K562 (cell line): ENCODE results near the gene CMBL. TPM values are rescaled to one million over a fixed set of nuclear protein-coding genes. Genes with fewer than 3 reads are reported as not detected.

Source experiments
- BDP1 ChIP-seq: IDR thresholded peaks from 3 replicates; pipeline ENCODE4 v1.6.1; 2011; ENCODE audit not compliant: insufficient read length, insufficient read depth
- DIDO1 ChIP-seq: fragments of 450-650 bp; IDR thresholded peaks from 2 replicates; pipeline ENCODE4 v1.6.1; 2016; ENCODE audit warnings: low read depth, missing biosample characterization, missing genetic modification characterization
- GATAD2A ChIP-seq: fragments of 450-650 bp; IDR thresholded peaks from 2 replicates; pipeline ENCODE4 v1.6.1; 2017
- KLF10 ChIP-seq: fragments of 250-450 bp; sonication (Bioruptor Pico); IDR thresholded peaks from 2 replicates; pipeline ENCODE4 v1.6.1; 2021; ENCODE audit warnings: matching md5 sums
- MTA2 ChIP-seq: fragments of 450-650 bp; IDR thresholded peaks from 2 replicates; pipeline ENCODE4 v1.6.1; 2016; ENCODE audit warnings: low read depth
- NONO ChIP-seq, 2 experiments: fragments of 200-400 bp in 1 of 2; fragments of 450-650 bp in 1 of 2; formaldehyde crosslinking in 1 of 2; IDR thresholded peaks; 2 replicates each; pipeline ENCODE4 v1.6.1; 2017; ENCODE audit warnings: low read depth in 2 of 2, mild to moderate bottlenecking in 2 of 2, moderate library complexity in 2 of 2, low read length in 1 of 2
- SP2 ChIP-seq: IDR thresholded peaks from 2 replicates; pipeline ENCODE4 v1.6.1; 2011; ENCODE audit warnings: mild to moderate bottlenecking, low read depth, low read length, moderate library complexity; ENCODE audit not compliant: poor library complexity, severe bottlenecking; ENCODE audit errors: extremely low read depth
- TAF7 ChIP-seq: fragments of 450-650 bp; IDR thresholded peaks from 2 replicates; pipeline ENCODE4 v1.6.1; 2016; ENCODE audit warnings: missing genetic modification characterization, missing compliant biosample characterization
- TBL1XR1 ChIP-seq, 2 experiments: IDR thresholded peaks; 2 replicates each; pipeline ENCODE4 v1.6.1; 2012; ENCODE audit warnings: improper control_type of control experiment in 2 of 2, low read length in 2 of 2, mild to moderate bottlenecking in 1 of 2
- ZBED1 ChIP-seq: IDR thresholded peaks from 2 replicates; pipeline ENCODE4 v1.6.1; 2014
- ZNF436 ChIP-seq: fragments of 250-450, 450-650 bp; sonication (Bioruptor Pico); formaldehyde crosslinking; IDR thresholded peaks from 2 replicates; pipeline ENCODE4 v1.7.0; 2020; ENCODE audit warnings: mild to moderate bottlenecking
- polyA plus RNA-seq, 8 experiments: library from polyadenylated mRNA; depleted of rRNA in 4 of 8; stranded (reverse) in 5 of 8; unstranded in 3 of 8; fragments of >200 nt; fragmentation: Nextera tagmentation in 2 of 8; fragmentation: Illumina TruSeq in 1 of 8; extraction: Ambion mirVana in 2 of 8; extraction: Trizol in 1 of 8; gene quantifications; 2 replicates each; pipeline versions ENCODE4 v1.2.1 to v1.2.3, GENCODE V29; 2011 to 2014; ENCODE audit warnings: inconsistent platforms in 1 of 8, missing spikeins in 1 of 8
- total RNA-seq, 7 experiments: library from RNA; depleted of rRNA in 6 of 7; stranded (reverse); fragments of >200 nt in 6 of 7; fragmentation: Illumina TruSeq in 2 of 7; extraction: Trizol in 2 of 7; gene quantifications; 2 replicates each; pipeline versions ENCODE4 v1.2.1 to v1.2.3, GENCODE V29; 2011 to 2021; ENCODE audit warnings: low replicate concordance in 1 of 7
- TF ChIP-seq, protein P1 (sequence below): fragments of 450-650 bp; IDR thresholded peaks from 2 replicates; pipeline ENCODE4 v1.7.1; 2018; ENCODE audit warnings: mild to moderate bottlenecking, low read depth; ENCODE audit not compliant: partially characterized antibody
- TF ChIP-seq, protein P2 (sequence below): fragments of 250-450 bp; sonication (Bioruptor Pico); IDR thresholded peaks from 2 replicates; pipeline ENCODE4 v1.4.0; 2020; ENCODE audit warnings: mild to moderate bottlenecking, moderate library complexity
- TF ChIP-seq, protein P3 (sequence below): fragments of 150-350 bp; IDR thresholded peaks from 2 replicates; pipeline ENCODE4 v1.6.1; 2014; ENCODE audit warnings: low read depth, mild to moderate bottlenecking, low read length, borderline replicate concordance
- TF ChIP-seq, protein P4 (sequence below), 2 experiments: fragments of 250-450 bp in 1 of 2; fragments of 450-650 bp in 1 of 2; sonication (Bioruptor Pico) in 1 of 2; IDR thresholded peaks; 2 replicates each; pipeline versions ENCODE4 v1.6.1 to v1.8.0; 2016 to 2021; ENCODE audit warnings: mild to moderate bottlenecking in 2 of 2, moderate library complexity in 2 of 2, missing compliant biosample characterization in 1 of 2, missing genetic modification characterization in 1 of 2
- TF ChIP-seq, protein P5 (sequence below): sonication (generic); IDR thresholded peaks from 2 replicates; pipeline ENCODE4 v1.6.1; 2016

CMBL gene
- total and polyA plus RNA-seq, 9 of the 15 experiments (the other 6 are each of a cell fraction or from before 2014, with no cell fraction given) = 22.6 to 192 (median 71.1) TPM

DNA sequence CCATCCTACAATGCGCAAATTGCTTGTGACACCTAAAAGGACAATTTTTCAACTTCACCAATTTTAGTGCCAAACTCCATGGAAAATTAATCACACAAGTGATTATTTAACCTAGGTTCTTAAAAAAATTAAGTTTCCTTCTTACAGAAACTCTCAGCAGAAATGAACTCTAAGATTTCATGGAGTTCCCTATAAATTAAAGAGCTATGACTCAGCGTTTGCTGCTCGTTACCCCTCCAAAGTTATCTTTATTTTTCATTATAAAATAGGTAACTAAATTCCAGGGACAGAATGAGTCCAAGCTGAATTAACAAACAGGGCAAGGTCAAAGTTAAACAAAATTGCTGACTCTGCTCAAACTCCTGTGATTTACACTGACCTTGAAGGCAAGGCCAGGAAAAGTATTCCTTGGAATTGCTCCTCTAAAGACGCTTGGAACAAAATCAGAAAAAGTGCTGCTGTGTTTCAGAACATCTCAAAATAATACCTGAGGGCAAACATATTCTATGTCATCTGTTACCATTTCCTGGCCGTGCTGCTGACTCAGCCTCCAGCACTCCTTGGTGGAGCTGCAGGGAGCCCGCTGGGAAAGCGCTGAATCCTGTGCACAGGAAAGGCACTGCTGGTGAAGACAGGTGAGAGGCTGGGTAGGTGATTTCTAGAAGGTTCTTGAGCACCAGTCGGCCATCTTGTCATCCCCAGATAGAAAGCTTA lies 2.5 kb upstream of the CMBL start (continued):
- TF ChIP-seq, protein P1, sequence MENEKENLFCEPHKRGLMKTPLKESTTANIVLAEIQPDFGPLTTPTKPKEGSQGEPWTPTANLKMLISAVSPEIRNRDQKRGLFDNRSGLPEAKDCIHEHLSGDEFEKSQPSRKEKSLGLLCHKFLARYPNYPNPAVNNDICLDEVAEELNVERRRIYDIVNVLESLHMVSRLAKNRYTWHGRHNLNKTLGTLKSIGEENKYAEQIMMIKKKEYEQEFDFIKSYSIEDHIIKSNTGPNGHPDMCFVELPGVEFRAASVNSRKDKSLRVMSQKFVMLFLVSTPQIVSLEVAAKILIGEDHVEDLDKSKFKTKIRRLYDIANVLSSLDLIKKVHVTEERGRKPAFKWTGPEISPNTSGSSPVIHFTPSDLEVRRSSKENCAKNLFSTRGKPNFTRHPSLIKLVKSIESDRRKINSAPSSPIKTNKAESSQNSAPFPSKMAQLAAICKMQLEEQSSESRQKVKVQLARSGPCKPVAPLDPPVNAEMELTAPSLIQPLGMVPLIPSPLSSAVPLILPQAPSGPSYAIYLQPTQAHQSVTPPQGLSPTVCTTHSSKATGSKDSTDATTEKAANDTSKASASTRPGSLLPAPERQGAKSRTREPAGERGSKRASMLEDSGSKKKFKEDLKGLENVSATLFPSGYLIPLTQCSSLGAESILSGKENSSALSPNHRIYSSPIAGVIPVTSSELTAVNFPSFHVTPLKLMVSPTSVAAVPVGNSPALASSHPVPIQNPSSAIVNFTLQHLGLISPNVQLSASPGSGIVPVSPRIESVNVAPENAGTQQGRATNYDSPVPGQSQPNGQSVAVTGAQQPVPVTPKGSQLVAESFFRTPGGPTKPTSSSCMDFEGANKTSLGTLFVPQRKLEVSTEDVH = no peak
- TF ChIP-seq, protein P2, sequence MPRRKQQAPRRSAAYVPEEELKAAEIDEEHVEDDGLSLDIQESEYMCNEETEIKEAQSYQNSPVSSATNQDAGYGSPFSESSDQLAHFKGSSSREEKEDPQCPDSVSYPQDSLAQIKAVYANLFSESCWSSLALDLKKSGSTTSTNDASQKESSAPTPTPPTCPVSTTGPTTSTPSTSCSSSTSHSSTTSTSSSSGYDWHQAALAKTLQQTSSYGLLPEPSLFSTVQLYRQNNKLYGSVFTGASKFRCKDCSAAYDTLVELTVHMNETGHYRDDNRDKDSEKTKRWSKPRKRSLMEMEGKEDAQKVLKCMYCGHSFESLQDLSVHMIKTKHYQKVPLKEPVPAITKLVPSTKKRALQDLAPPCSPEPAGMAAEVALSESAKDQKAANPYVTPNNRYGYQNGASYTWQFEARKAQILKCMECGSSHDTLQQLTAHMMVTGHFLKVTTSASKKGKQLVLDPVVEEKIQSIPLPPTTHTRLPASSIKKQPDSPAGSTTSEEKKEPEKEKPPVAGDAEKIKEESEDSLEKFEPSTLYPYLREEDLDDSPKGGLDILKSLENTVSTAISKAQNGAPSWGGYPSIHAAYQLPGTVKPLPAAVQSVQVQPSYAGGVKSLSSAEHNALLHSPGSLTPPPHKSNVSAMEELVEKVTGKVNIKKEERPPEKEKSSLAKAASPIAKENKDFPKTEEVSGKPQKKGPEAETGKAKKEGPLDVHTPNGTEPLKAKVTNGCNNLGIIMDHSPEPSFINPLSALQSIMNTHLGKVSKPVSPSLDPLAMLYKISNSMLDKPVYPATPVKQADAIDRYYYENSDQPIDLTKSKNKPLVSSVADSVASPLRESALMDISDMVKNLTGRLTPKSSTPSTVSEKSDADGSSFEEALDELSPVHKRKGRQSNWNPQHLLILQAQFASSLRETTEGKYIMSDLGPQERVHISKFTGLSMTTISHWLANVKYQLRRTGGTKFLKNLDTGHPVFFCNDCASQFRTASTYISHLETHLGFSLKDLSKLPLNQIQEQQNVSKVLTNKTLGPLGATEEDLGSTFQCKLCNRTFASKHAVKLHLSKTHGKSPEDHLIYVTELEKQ (CRISPR knock-in tag) = no peak
- TF ChIP-seq NONO (IDR thresholded peaks at IDR 0.05; ENCODE audit: low read depth in 2 of 2, low read length in 1 of 2) (no peak), MTA2 (no peak), DIDO1 (tag) (no peak), SP2 (no peak), BDP1 (no peak), TBL1XR1 (IDR thresholded peaks at IDR 0.05; ENCODE audit: low read length in 2 of 2) (no peak), GATAD2A (no peak), ZBED1 (no peak), KLF10 (CRISPR knock-in tag) (no peak), ZNF436 (CRISPR knock-in tag) (no peak), TAF7 (no peak)
- TF ChIP-seq, protein P3, sequence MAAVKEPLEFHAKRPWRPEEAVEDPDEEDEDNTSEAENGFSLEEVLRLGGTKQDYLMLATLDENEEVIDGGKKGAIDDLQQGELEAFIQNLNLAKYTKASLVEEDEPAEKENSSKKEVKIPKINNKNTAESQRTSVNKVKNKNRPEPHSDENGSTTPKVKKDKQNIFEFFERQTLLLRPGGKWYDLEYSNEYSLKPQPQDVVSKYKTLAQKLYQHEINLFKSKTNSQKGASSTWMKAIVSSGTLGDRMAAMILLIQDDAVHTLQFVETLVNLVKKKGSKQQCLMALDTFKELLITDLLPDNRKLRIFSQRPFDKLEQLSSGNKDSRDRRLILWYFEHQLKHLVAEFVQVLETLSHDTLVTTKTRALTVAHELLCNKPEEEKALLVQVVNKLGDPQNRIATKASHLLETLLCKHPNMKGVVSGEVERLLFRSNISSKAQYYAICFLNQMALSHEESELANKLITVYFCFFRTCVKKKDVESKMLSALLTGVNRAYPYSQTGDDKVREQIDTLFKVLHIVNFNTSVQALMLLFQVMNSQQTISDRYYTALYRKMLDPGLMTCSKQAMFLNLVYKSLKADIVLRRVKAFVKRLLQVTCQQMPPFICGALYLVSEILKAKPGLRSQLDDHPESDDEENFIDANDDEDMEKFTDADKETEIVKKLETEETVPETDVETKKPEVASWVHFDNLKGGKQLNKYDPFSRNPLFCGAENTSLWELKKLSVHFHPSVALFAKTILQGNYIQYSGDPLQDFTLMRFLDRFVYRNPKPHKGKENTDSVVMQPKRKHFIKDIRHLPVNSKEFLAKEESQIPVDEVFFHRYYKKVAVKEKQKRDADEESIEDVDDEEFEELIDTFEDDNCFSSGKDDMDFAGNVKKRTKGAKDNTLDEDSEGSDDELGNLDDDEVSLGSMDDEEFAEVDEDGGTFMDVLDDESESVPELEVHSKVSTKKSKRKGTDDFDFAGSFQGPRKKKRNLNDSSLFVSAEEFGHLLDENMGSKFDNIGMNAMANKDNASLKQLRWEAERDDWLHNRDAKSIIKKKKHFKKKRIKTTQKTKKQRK = no peak
- TF ChIP-seq, protein P4, sequence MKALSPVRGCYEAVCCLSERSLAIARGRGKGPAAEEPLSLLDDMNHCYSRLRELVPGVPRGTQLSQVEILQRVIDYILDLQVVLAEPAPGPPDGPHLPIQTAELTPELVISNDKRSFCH (CRISPR knock-in tag; IDR thresholded peaks at IDR 0.05) = no peak
- TF ChIP-seq, protein P4 (tag; IDR thresholded peaks at IDR 0.05) = no peak
- TF ChIP-seq, protein P5, sequence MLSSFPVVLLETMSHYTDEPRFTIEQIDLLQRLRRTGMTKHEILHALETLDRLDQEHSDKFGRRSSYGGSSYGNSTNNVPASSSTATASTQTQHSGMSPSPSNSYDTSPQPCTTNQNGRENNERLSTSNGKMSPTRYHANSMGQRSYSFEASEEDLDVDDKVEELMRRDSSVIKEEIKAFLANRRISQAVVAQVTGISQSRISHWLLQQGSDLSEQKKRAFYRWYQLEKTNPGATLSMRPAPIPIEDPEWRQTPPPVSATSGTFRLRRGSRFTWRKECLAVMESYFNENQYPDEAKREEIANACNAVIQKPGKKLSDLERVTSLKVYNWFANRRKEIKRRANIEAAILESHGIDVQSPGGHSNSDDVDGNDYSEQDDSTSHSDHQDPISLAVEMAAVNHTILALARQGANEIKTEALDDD = no peak
